ENCODE data around the gene PCAT7.
"Not testable (repeated sequence)": the region's sequence is repeated elsewhere in the genome, so short reads cannot be mapped to it uniquely, and the experiment has no call there.

PCAT7 gene

DNA sequence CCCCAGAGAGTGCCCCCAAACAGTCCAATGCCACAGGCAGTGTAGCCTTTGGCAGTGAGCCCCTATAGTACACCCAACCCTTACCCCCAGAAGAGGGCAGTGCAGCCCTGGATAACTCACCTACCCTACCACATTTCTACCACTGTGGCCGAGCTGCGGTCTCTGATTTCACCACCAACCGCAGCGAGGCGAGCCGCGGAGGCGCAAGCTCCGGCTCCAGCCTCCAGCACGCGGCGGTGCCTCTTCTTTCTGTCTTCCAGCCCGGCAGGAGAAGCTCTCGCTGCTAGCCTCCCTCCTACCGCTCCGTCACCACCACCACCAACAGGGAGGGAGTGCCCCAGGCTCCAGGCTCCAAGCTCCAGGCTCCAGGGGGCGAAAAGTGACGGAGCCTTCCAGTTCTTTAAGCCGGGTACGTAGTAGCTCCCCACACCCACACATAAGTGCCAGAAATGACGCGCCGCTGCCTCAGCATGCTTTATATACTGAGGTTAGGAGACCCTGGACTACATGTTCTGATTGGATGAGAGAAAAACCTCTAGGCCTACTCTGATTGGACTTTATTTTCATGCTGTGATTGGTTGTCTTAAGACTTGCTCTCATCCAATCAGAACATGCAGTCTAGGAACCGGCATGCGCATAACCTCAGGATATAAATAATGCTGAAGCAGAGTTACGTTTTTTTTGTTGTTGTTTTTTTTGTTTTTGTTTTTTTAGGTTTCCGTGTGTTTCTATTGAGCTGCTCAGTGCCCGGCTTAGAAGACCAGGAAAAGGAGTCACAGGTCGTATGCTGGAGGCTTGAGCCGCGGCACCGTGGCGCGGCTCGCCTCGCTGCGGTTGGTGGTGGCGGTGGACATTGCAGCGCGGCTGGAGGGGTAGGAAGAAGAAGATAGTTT lies at the start of gene PCAT7:
TSS of gene PCAT7 (plus strand) at position 645 of the 893 bp plus-strand sequence.
- DNase-seq: no peak

GRCh38 chr9:94506370-94506769 lies 48.5 kb upstream of the PCAT7 start:
- not testable (repeated sequence) for DNase-seq

- DNase-seq: no peak
Observed at GRCh38 chr9:94507531-94508258, 47.2 kb upstream of the PCAT7 start.

- no peak for DNase-seq
Observed at GRCh38 chr9:94511134-94511954, 43.5 kb upstream of the PCAT7 start.

DNA sequence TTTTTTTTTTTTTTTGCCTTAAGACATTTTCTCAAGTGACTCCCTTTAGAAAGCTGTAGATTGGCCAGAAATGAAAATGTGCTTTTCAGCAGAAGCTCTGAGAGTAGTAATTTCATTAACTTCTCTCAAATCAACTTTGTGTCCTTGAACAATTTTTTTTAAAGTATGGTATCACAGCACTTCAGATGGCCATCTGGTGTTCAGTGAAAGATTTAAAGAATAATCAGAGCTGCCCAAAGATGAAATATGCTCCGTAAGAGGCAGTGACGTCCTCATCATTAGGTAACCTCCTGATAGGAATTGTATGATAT lies 43.0 kb upstream of the PCAT7 start:
- no peak for DNase-seq

DNA sequence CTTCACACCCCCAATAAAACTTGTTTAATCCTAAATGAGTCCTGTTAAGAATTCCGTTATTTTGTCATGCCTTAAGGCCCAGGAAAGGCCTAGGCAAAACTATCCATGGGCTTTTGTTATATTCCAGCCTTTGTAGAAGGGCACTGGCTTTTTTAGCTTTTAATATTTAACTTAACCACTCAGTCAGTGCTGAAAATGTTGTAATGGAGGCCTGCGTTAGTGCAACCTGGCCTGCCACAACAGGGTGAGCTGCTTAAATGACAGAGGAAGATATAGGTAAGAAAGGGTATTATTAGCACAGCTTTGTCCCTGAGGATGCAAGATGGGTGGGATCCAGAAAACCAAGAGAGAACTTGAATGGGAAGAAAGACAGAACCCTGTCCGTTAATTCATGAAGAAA lies 40.2 kb upstream of the PCAT7 start:
- DNase-seq: no peak

GRCh38 chr9:94517254-94517653 lies 37.6 kb upstream of the PCAT7 start:
- DNase-seq: no peak

DNA sequence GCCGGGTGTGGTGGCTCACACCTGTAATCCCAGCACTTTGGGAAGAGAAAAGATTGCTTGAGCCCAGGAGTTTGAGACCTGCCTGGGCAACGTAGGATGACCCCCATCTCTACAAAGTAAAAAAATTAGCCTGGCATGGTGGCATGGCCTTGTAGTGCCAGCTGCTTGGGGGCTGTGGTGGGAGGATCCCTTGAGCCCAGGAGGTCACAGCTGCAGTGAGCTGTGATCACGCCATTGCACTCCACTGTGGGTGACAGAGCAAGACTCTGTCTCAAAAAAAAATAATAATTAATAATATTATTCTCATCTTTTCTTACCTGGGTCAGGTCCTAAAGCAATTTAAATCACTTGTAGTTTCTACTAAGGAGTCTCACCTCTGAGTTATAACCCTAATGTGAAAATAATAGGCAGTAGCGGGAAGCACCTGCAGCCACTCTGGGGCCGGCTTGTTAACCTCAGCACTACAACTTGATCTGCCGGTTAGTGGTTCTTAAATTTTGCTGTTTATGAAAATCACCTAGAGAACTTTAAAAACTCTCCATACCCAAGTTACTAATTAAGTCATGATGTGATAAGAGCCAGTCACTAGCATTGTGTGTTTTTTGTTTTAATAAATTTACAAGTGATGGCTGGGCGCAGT lies 29.4 kb upstream of the PCAT7 start:
- no peak for DNase-seq

DNA sequence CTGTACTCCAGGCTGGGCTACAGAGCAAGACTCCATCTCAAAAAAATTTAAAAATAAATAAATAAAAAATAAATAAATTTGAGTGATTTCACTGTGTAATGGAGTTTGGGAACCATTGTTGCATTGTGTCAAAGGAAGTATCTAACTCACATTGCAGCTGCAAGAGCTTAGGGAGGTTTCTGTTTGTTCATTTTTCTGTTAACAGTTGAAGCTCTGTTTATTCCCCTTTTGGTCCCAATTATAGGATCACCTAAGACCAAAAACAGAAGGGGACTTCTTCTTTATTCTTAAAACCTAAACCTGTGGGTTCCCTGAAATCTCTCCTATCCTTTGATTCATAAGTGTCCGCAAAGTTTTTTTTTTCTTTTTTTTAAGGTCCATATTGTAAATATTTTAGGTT lies 28.6 kb upstream of the PCAT7 start:
- no peak for DNase-seq

DNA sequence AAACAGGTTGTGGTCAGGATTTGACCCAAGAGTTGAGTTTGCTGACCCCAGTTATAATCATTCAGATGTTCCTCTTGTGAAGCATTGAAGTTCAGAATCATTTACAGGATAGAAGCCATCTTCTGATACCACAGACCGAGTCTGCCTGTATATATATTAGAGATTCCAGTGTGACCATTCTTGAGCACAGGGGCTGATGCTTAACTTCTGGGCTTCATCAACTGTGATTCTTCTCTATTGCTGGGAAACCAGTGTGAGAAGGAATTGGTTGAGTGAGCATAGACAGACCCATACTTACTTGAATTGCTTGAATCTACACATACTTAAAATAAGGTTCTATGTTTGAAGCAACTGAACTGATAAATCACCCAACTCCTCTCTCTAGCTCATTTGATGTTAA lies 27.9 kb upstream of the PCAT7 start:
- no peak for DNase-seq

DNA sequence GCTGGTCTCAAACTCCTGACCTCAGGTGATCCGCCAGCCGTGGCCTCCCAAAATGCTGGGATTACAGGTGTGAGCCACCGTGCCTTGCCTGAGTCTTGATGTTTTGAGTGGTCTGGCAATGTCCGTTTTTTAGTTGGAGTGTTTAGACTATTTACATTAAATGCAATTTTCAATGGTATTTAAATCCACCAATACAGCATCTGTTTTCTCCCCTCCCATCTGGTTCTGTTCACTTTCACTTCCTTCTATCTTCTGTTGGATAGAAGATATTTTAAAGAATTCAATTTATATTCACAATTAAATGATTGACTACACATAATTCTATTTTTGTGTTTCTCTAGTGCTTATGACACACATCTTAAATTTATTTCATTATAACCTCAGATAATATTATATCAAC lies 26.0 kb upstream of the PCAT7 start:
- no peak for DNase-seq

GRCh38 chr9:94533155-94533554 lies 21.7 kb upstream of the PCAT7 start:
- DNase-seq: no peak

GRCh38 chr9:94533601-94534000 lies 21.3 kb upstream of the PCAT7 start:
- DNase-seq: no peak

DNA sequence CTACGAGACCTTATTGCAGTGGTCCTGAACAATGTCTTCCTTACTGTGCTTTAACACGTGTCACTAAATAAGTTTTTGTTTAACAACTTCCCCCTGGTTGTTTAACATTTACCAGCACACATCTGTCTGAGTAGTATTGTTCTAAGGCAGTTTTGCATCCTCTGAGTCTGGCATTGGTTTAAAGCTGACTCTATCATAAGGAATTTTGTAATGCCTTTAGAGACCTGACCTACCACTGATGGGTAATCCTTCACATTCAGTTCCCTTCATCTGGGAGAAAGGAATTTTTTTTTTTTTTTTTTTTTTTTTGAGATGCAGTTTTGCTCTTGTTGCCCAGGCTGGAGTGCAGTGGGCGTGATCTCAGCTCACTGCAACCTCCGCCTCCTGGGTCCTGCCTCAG lies 20.0 kb upstream of the PCAT7 start:
- no peak for DNase-seq

GRCh38 chr9:94538908-94539307 lies 16.0 kb upstream of the PCAT7 start:
- DNase-seq: no peak

DNA sequence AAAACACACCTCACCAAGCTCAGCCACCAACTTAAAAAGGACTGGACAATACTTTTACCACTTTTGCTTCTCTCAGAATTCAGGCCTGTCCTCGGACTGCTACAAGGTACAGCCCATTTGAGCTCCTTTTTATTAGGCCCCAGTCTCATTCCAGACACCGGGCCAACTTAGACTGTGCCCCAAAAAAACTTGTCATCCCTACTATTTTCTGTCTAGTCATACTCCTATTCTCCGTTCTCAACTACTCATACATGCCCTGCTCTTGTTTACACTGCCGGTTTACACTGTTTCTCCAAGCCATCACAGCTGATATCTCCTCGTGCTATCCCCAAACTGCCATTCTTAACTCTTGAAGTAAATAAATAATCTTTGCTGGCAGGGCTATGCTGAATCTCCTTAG lies 10.5 kb upstream of the PCAT7 start:
- DNase-seq: not testable (repeated sequence)

- no peak for DNase-seq
Observed at GRCh38 chr9:94545940-94546339, 8.9 kb upstream of the PCAT7 start.

GRCh38 chr9:94553029-94553938 lies 1.6 kb upstream of the PCAT7 start:
- DNase-seq: no peak

- DNase-seq: no peak
Observed at GRCh38 chr9:94554078-94554438, 825 bp upstream of the PCAT7 start.

DNA sequence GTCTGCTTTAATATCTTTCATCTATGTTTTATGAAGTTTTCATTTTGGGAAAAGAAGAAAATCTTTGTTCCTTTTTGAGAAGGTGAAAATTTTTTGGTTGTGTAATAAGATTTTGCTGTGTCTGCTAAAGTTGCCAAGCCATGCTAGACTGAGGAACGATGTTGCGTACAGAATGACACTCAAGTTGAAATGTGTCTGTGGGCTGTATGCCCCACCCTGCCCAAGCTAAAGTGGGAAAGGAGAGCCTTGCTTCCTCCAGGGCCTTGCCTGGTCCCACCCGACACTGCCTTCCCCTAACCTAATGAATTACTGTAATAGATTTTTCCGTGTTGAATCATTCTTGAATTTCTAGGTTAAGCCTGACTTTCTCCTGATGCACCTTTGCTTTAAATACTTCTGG lies 2.5 kb downstream of the PCAT7 start:
- DNase-seq: no peak

- no peak for DNase-seq
Observed at GRCh38 chr9:94560237-94560636, 5.4 kb downstream of the PCAT7 start.

- DNase-seq: no peak
Observed at GRCh38 chr9:94563548-94563947, 8.7 kb downstream of the PCAT7 start.
